ENCODE measurements around the gene SUSD1. TPM values are rescaled to one million over a fixed set of nuclear protein-coding genes. Genes with fewer than 3 reads are reported as not detected.
A peak's percentile ranks its signal among the peaks of the same experiment; 100 is the strongest.

SUSD1 gene
- polyA plus RNA-seq, 6 donors from 2014 or later: 5.1 to 19.4 (median 9.1) TPM

GRCh38 chr9:112118009-112118408 is 57.1 kb downstream of the SUSD1 start:
- Mint-ChIP-seq H3K9me3 (no peaks in the 10 kb centered on the region), H3K27ac (no peak overlapping the region), H3K4me3 (no peak overlapping the region), H3K36me3 (peaks cover 15 to 16% of the 10 kb centered on the region in 2 donors), H3K4me1 (peaks cover 13 to 29% (median 27%) of the 10 kb centered on the region in 3 donors), H3K27me3 (no peaks in the 10 kb centered on the region)
- ATAC-seq (ENCODE audit: low read depth in 2 of 2) (no peak), DNase-seq (no peak)

- peak overlapping the region in 2 of 8 donors; percentile 22 to 55 for H3K4me3 Mint-ChIP-seq
- H3K4me1 Mint-ChIP-seq: peaks cover 15 to 44% (median 39%) of the 10 kb centered on the region in 3 donors
- ATAC-seq (ENCODE audit: low read depth in 2 of 2) (peak in 1 of 2 donors; percentile 39), DNase-seq (no peak)
- H3K27me3 Mint-ChIP-seq: no peaks in the 10 kb centered on the region
- no peaks in the 10 kb centered on the region for H3K9me3 Mint-ChIP-seq
- peaks cover 4 to 8% of the 10 kb centered on the region in 2 donors for H3K36me3 Mint-ChIP-seq
- peak overlapping the region in 5 of 6 donors; percentile 3 to 95 (median 44) for H3K27ac Mint-ChIP-seq
These were observed 58.9 kb downstream of the SUSD1 start for GRCh38 chr9:112115970-112116753.

DNA sequence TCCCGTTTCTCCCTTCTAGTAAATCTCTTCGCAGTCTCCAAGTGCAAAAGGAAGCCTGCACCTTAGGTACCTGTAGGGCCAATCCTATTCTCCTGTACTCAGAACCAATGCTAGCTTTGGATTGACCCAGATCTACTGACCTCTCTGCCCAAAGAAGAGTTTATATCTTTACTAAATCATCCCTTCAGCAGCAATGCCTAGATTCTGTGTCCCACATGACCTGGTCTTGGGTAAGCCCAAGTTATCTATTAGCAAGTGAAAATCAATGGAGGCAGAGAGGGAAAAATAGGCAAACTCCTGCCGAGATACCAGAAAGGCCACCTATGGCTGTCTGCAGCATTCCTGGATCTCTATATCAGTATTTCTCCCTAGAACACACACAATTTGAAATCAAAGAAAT is 60.0 kb downstream of the SUSD1 start:
- no peak for ATAC-seq (ENCODE audit: low read depth in 2 of 2)
- H3K4me3 Mint-ChIP-seq: no peak overlapping the region

GRCh38 chr9:112112941-112113681 is 62.0 kb downstream of the SUSD1 start:
- DNase-seq (no peak), ATAC-seq (ENCODE audit: low read depth in 2 of 2) (no peak)
- no peaks in the 10 kb centered on the region for H3K27me3 Mint-ChIP-seq
- H3K4me1 Mint-ChIP-seq: peaks cover 23 to 70% (median 54%) of the 10 kb centered on the region in 3 donors
- H3K36me3 Mint-ChIP-seq: no peaks in the 10 kb centered on the region
- no peak overlapping the region for H3K4me3 Mint-ChIP-seq
- H3K27ac Mint-ChIP-seq: peak overlapping the region in 1 of 6 donors; percentile 76
- H3K9me3 Mint-ChIP-seq: no peaks in the 10 kb centered on the region

More for the DNA sequence above, 60.0 kb downstream of the SUSD1 start:
- H3K27me3 Mint-ChIP-seq: no peaks in the 10 kb centered on the region
- H3K36me3 Mint-ChIP-seq: peaks cover 0 to 7% of the 10 kb centered on the region in 2 donors
- no peaks in the 10 kb centered on the region for H3K9me3 Mint-ChIP-seq
- H3K4me1 Mint-ChIP-seq: peaks cover 23 to 55% (median 49%) of the 10 kb centered on the region in 3 donors
- no peak overlapping the region for H3K27ac Mint-ChIP-seq
- no peak for DNase-seq

DNA sequence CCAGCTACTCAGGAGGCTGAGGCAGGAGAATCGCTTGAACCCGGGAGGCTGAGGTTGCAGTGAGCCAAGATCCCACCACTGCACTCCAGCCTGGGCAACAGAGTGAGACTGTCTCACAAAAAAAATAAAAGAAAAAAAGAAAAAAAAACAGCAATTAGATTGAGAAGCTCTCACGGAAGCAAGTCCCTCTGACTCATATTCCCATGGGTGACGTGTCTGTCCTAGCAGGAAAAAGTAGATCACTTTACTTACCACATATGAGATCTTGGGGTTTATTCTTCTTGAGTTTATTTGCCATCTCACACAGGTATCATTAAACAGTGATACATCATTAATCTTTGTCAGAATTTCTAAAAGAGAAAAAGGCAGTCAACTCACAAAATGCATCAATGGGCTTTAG is 62.6 kb downstream of the SUSD1 start:
- Mint-ChIP-seq H3K4me1 (peaks cover 27 to 72% (median 59%) of the 10 kb centered on the region in 3 donors), H3K27ac (peak overlapping the region in 2 of 6 donors; percentile 24 to 67), H3K27me3 (no peaks in the 10 kb centered on the region), H3K4me3 (no peak overlapping the region), H3K36me3 (no peaks in the 10 kb centered on the region), H3K9me3 (no peaks in the 10 kb centered on the region)
- DNase-seq (no peak), ATAC-seq (ENCODE audit: low read depth in 2 of 2) (no peak)

GRCh38 chr9:112111461-112111860 is 63.6 kb downstream of the SUSD1 start:
- peaks cover 30 to 78% (median 67%) of the 10 kb centered on the region in 3 donors for H3K4me1 Mint-ChIP-seq
- peak overlapping the region in 3 of 8 donors; percentile 20 to 63 (median 33) for H3K4me3 Mint-ChIP-seq
- peak; percentile 53 to 65 for ATAC-seq (ENCODE audit: low read depth in 2 of 2)
- DNase-seq: no peak
- H3K9me3 Mint-ChIP-seq: no peaks in the 10 kb centered on the region
- peak overlapping the region in 1 of 6 donors; percentile 4 for H3K27ac Mint-ChIP-seq
- no peaks in the 10 kb centered on the region for H3K36me3 Mint-ChIP-seq
- H3K27me3 Mint-ChIP-seq: no peaks in the 10 kb centered on the region

DNA sequence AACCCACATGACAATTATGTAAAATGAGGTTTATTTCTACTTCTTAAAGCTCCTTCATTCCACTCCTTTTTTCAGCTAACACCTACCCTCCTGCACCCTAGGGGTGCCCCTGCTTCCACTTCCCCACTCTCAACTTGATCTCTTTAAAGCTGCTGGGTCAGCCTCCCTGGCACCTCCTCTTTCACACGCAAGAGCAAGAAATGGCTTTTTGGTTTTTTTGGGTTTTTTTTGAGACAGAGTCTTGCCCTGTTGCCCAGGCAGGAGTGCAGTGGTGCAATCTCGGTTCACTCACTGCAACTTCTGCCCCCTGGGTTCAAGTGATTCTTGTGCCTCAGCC is 64.4 kb downstream of the SUSD1 start:
- no peaks in the 10 kb centered on the region for H3K27me3 Mint-ChIP-seq
- DNase-seq (peak; percentile 10), ATAC-seq (ENCODE audit: low read depth in 2 of 2) (peak; percentile 69 to 84)
- H3K4me3 Mint-ChIP-seq: peak overlapping the region; percentile 16 to 79 (median 51)
- no peaks in the 10 kb centered on the region for H3K9me3 Mint-ChIP-seq
- peaks cover 25 to 77% (median 63%) of the 10 kb centered on the region in 3 donors for H3K4me1 Mint-ChIP-seq
- peak overlapping the region in 3 of 6 donors; percentile 51 to 62 (median 59) for H3K27ac Mint-ChIP-seq
- H3K36me3 Mint-ChIP-seq: no peaks in the 10 kb centered on the region

DNA sequence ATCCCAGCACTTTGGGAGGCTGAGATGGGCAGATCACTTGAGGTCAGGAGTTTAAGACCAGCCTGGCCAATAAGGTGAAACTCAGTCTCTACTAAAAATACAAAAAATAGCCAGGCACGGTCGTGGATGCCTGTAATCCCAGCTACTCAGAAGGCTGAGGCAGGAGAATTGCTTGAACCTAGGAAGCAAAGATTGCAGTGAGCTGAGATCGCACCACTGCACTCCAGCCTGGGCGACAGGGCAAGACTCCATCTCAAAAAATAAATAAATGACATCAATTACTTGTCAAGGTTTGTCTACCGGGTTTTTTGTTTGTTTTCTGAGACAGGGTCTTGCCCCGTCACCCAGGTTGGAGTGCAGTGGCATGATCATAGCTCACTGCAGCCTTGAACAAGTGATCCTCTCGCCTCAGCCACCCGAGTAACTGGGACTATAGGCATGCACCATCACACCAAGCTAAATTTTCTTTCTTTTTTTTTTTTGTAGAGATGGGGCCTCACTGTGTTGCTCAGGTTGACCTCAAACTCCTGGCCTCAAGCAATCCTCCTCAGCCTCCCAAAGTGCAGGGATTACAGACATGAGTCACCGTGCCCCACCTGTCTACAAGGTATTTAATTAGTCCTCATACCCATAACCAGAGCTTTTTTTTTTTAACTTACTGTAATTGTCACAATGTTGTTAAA is 64.9 kb downstream of the SUSD1 start:
- Mint-ChIP-seq H3K4me1 (peaks cover 24 to 78% (median 59%) of the 10 kb centered on the region in 3 donors), H3K36me3 (no peaks in the 10 kb centered on the region), H3K27ac (peak overlapping the region in 1 of 6 donors; percentile 51), H3K9me3 (no peaks in the 10 kb centered on the region), H3K4me3 (peak overlapping the region in 7 of 8 donors; percentile 16 to 79 (median 46)), H3K27me3 (no peaks in the 10 kb centered on the region)
- no peak for DNase-seq
- ATAC-seq (ENCODE audit: low read depth in 2 of 2): no peak

- Mint-ChIP-seq H3K4me1 (peaks cover 37 to 69% (median 46%) of the 10 kb centered on the region in 3 donors), H3K27ac (peak overlapping the region; percentile 2 to 96 (median 18)), H3K4me3 (peak overlapping the region; percentile 3 to 86 (median 71)), H3K9me3 (no peaks in the 10 kb centered on the region), H3K36me3 (no peaks in the 10 kb centered on the region), H3K27me3 (no peaks in the 10 kb centered on the region)
- DNase-seq (peak; percentile 69), ATAC-seq (ENCODE audit: low read depth in 2 of 2) (peak; percentile 97 to 99)
These were observed 70.2 kb downstream of the SUSD1 start for GRCh38 chr9:112104901-112105300.

DNA sequence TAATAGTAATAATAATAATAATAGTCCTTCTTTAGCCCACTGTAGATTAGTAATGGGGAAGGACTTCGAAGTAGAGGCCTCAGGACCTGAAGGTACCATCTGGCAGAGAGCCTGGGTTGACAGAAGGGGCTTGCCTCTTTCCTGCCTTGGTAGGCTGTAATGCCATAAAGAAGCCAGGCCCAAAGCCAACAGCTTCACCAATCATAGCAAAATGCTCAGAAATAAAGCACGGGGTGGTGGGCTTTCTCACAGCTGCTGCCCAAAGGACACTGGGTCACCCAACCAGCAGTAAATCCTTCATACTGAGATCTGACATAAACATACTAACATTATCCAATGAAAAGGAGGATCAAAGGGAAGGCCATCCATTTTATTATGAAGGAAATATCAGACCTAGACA is 70.7 kb downstream of the SUSD1 start:
- H3K27ac Mint-ChIP-seq: peak overlapping the region in 4 of 6 donors; percentile 7 to 96 (median 52)
- no peaks in the 10 kb centered on the region for H3K27me3 Mint-ChIP-seq
- peak overlapping the region; percentile 3 to 86 (median 71) for H3K4me3 Mint-ChIP-seq
- H3K9me3 Mint-ChIP-seq: no peaks in the 10 kb centered on the region
- H3K36me3 Mint-ChIP-seq: no peaks in the 10 kb centered on the region
- peak; percentile 9 for DNase-seq
- peak in 1 of 2 donors; percentile 14 for ATAC-seq (ENCODE audit: low read depth in 2 of 2)
- peaks cover 37 to 66% (median 47%) of the 10 kb centered on the region in 3 donors for H3K4me1 Mint-ChIP-seq

- Mint-ChIP-seq H3K4me1 (peaks cover 38 to 64% (median 48%) of the 10 kb centered on the region in 3 donors), H3K4me3 (peak overlapping the region; percentile 1 to 87 (median 42)), H3K9me3 (no peaks in the 10 kb centered on the region), H3K36me3 (no peaks in the 10 kb centered on the region), H3K27ac (peak overlapping the region; percentile 13 to 96 (median 93)), H3K27me3 (no peaks in the 10 kb centered on the region)
- DNase-seq (no peak), ATAC-seq (ENCODE audit: low read depth in 2 of 2) (no peak)
These were observed 71.7 kb downstream of the SUSD1 start for GRCh38 chr9:112103405-112103804.

GRCh38 chr9:112097712-112098688 is 77.1 kb downstream of the SUSD1 start:
- Mint-ChIP-seq H3K27me3 (no peaks in the 10 kb centered on the region), H3K4me3 (peak overlapping the region in 1 of 8 donors; percentile 25), H3K27ac (peak overlapping the region in 2 of 6 donors; percentile 57 to 81), H3K36me3 (peaks cover 0 to 5% of the 10 kb centered on the region in 2 donors), H3K9me3 (no peaks in the 10 kb centered on the region), H3K4me1 (peaks cover 17 to 24% (median 18%) of the 10 kb centered on the region in 3 donors)
- peak; percentile 96 to 98 for ATAC-seq (ENCODE audit: low read depth in 2 of 2)
- DNase-seq: peak; percentile 76
